GM10266 (cell line): ENCODE data around the gene IFIT5.

ENCODE experiments used
- DNase-seq: peaks from one replicate; pipeline ENCODE4 v3.0.0; 2012; ENCODE audit errors: extremely low spot score
- CTCF ChIP-seq: IDR thresholded peaks from 2 replicates; pipeline ENCODE4 v1.5.1; 2012; ENCODE audit warnings: mild to moderate bottlenecking, low read depth; ENCODE audit not compliant: control insufficient read depth, insufficient read depth; ENCODE audit errors: missing control alignments

Gene IFIT5

GRCh38 chr10:89413398-89413912, 913 bp upstream of the IFIT5 start:
- TF ChIP-seq CTCF = no peak
- no peak for DNase-seq

- TF ChIP-seq CTCF = no peak
- peak; percentile 27 for DNase-seq
Measured at GRCh38 chr10:89414879-89415821, 782 bp downstream of the IFIT5 start.

- no peak for TF ChIP-seq CTCF
Measured at GRCh38 chr10:89416465-89416864, 2.1 kb downstream of the IFIT5 start.

GRCh38 chr10:89419548-89419947, 5.2 kb downstream of the IFIT5 start:
- no peak for DNase-seq
- peak; percentile 32 for TF ChIP-seq CTCF

More at GRCh38 chr10:89416465-89416864, 2.1 kb downstream of the IFIT5 start:
- DNase-seq = no peak

- TF ChIP-seq CTCF = no peak
- DNase-seq = no peak
Measured at GRCh38 chr10:89421018-89421476, 6.7 kb downstream of the IFIT5 start.

DNA sequence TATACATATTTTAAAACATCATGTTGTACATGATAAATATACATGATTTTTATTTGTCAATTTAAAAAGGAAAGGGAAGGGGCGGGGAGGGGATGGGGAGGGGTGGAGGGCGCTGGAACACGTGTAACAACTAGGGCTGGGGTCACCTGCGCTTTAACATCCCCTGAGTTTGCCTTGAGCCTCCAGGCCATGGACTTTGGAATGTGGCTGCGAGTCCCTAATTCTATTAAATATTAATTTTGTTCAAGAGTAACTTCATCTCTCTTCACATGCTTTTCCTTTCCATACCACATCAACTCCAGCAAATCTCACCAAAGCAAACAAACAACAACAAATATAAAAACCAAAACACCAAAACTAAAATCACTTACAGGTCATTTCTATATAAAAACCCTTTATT, 10.6 kb downstream of the IFIT5 start:
- DNase-seq = no peak

More for the DNA sequence above, 10.6 kb downstream of the IFIT5 start:
- TF ChIP-seq CTCF = no peak
